Measurements from ENCODE around the gene ELFN2.

ELFN2 gene

DNA sequence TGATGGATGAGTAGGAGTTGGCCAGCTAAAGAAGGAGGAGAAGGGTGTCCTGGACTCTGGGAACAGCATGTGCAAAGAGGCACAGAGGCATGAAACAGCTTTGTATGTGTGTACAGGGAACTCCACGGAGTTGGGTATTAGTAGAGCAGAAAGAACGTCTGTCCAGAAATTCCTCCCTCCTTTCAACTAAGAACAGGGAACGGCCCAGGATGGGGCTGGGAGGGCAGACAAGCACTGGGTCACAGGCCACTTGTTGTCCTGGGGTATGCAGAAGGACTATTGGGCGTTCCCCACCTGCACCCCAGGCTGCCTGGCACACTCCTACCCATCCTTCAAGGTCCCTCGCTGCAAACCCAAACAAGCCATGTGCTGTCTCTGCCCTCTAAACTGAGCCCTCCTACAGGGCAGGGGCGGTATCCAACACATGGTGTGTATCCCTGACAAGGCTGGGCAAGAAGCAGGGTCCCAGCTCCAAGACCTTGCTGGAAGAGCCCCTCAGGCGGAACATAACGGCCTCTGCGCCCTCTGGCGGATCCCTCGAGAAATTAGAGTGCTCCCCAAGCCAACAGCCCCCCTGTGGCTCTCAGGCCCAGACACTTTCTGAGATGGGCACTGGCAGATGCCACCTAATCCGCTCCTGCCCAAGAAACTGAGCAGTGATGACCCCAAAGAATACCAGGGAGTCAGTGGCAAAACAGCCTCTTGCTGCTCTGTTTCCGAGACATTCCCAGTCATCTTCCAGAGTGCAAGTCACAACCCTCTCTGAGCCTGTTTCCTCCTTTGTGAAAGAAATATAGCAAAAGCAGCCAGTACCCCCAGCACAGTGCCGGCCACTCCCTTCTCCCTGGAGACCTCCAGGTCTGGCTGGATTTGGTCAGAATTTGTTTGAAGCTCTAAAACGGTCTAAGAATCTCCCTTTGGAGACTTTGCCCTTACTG is 1.6 kb upstream of the ELFN2 start:
- peak in 1 of 2 donors; percentile 27 for DNase-seq (ENCODE audit: extremely low read depth in 1 of 2, low read depth in 1 of 2)

DNA sequence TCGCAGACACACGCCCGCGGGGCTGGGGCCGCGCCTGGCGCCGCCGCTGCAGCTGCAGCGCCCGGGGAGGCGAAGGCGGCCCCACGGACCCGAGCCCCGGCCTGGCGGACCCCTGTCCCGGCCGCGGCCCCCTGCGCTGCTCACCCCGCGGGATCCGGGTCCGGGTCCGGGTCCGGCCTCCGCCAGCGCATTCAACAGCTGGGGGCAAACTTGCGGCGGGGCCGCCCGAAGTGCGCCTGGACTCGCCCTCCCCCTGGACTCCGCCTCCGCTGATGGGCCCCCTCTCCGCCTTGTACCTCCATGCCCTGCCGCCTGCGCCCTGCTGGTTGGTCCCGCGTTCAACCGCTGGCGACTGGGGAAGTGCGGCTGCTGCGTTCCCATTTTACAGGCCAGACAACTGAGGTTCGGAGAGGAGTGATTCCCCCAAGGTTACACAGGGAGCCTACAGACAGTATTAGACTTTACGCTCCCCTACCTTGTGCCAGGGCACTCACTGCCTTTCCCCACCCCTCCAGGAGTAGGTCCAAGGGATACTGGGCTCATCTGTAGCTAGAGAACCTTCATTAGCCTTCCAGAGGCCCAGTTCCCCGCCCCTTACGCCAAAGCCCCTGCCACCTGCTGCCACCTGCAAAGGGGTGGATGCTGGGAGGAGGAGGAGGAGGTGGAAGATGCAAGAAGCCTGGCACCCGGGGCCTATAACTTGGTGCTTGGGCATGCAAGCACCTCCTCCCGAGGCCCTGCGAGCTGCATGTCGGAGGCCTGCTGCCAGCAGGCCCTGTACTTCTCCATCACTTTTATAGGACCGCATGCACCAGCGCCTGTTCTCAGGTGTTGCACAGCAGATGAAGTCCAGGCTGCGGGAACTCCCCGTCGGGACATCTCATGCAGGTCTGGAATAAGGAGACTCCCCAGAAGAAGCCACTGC is 694 bp upstream of the ELFN2 start:
- no peak for DNase-seq (ENCODE audit: extremely low read depth in 1 of 2, low read depth in 1 of 2)

DNA sequence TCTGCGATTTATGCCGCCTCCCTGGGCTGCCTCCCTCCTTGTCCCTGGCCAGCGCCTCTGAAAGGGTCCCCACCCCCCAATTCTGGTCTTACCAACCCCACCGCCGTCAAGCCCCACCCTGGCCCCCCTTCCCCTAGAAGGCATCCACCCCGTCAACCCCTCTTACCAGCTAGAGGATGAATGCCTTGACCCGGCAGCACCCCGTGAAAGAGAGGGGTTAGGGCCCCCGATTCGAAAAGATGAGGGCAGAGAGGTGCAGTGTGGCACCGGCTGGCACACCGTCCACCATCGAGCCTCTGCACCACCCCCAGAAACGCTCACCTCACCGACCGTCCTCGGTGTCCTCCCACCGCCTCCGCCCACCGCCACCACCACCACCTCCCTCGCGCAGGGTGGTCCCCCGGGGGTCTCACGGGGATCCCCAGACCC is 559 bp downstream of the ELFN2 start:
- no peak for DNase-seq (ENCODE audit: extremely low read depth in 1 of 2, low read depth in 1 of 2)

DNA sequence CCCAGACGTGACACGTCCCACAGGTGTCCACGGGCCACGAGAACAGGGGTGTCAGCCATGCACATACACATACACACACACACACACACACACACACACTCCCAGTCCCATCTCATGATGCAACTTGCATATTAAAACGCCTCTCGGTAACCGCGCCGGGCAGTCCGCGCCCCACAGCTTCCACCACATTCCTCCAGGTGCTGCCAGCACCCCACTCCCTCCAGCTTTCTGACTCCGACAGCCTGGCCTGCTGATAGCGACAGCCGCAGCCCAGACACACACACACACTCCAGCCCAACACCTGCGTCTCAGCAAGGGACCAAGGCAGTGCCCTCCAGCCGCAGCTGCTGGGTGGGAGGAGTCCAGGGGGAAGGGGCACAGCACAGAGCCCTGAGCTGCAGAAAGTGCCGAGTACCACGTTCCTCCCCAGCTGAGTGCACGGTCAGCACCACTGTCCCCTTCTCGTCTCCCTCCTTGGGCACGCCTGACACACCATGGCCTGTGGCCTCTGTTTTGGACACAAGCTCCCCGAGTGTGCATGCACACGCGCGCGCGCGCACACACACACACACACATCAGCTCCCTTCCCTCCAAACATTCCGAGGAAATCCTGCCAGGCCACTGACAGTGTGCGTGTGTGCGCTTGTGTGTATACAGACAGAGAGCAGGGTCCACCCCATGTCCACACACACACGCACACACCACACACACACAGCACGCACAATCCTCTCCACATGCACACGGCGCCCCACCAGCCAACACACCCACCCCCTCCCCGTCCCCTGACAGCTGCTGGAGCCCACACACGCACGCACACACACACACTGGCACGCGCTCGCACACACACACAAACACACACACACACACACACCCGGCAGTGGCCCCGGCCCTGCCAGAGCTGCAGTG is 1.2 kb downstream of the ELFN2 start:
- DNase-seq (ENCODE audit: extremely low read depth in 1 of 2, low read depth in 1 of 2), result no peak

DNA sequence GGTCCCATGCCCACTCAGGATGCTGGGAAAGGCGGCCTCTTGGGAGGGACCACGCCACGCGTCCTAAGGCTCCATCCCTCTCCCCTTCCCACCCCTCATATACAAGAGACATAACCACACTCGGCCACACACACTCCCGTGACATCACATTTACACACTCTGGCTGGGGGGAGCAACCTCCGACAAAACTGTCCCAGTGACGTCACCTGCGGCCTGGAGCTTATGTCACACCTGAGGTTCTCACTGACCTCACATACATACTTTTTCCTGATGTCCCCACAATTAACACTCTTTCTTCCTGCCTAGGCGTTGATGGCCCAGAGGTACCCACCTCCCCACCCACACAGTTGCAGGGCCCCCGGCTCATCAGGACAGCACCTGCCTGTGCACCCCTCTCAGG is 1.9 kb downstream of the ELFN2 start:
- no peak for DNase-seq (ENCODE audit: extremely low read depth in 1 of 2, low read depth in 1 of 2)

DNA sequence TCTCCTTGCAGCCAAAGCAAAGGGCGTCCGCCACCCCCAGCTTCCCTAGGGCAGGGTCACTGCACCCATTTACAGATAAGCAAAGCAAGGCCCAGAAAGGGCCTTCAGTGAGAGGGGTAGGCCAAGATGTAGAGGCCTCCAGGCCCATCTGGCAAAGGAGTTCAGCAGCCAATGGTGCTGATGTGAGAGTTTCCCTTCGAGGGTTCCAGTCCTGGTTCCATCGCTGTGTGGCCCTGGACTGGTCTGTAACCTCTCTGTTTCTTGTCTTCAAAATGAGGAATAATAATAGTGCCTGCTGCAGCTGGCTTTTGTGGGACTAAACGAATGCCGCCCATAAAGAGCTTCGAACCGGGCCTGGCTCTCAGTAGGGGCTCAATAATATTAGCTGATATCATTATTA is 4.0 kb downstream of the ELFN2 start:
- no peak for DNase-seq (ENCODE audit: extremely low read depth in 1 of 2, low read depth in 1 of 2)

DNA sequence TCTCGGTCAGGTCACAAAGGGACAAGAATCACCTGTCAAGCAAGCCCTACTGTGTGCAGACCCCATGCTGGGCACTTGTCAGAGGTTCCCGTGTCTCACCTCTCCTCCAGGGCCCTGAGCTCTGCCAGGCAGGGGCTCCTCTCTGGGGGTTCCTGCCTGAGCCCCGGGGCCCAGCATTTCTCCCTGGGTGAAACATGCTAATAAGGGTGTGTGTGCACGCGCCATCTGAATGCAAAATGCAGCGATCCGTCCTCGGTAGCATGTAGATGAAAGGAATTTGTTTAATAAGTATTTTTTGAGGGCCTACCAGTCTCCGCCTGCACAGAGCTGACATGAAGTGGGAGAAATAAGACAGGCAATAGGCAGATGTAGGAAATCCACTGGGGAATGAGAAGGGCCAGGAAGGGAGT is 5.8 kb downstream of the ELFN2 start:
- DNase-seq (ENCODE audit: extremely low read depth in 1 of 2, low read depth in 1 of 2), result no peak

DNA sequence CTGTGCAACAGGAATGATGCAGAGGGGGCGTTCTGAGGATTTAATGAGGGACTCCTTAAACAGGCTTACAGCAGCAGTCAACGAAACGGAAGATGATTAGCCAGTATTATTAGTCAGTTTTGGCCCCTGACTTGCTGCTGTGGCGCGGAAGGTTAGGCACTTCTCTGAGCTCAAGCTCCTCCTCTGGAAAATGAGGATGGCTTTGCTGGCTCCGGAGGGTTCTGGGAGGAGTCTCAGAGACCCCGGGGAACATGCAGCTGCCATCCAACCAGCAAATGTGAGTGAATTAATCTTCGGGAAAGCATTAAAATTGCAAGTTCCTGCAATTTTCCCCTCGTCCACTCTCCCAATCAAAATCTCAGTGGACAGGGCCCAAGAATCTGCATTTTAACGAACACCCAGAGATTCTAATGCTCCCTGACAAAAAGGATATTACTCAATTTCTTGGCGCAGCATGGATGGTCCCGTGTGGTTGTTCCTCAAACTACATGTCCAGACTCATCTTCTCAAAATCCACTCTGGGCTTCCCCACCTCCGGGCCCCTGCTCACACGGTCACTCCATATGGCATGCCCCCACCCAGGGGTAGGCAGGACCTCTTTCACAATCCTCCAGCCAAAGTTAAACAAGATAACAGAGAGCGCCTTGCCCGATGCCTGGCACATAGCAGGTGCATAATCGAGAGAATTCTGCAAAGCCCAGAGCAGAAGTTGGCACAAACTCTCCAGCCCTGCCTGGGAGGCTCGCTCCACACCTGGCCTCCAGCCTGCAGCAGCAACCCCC is 6.4 kb downstream of the ELFN2 start:
- no peak for DNase-seq (ENCODE audit: extremely low read depth in 1 of 2, low read depth in 1 of 2)

DNA sequence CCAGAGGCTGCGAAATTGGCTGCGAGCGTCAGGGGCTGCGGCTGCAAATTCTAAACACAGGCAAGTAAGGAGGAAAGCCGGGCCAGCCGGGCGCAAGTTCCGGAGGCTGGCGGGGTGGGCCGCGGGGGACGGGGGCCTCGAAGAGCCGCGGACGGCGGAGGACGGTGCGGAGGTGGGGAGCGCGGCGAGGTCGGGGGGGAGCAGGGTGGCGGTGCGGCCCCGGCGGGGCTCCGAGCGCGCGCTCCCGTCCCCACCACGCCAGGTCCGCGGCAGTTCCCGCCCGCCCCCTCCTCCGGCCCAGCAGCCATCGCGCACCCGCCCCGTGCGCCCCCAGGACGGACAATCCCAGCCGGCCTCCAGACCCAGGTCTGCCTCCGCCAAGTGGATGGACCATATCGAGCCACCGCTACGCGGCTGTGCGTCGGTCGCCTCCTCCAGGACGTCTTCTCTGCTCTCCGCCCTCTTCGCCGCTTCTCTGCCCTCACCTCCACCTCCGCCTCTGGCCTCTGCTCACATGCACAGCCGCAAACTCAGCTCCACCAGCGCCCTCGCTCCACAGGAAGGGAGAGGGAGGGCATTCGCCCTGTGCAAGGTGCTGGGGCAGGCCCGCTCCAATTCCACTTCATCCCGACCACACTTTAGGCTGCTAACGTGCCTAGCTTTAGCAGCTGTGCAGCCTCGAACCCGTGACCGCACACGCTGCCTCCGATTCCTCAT is 7.2 kb downstream of the ELFN2 start:
- no peak for DNase-seq (ENCODE audit: extremely low read depth in 1 of 2, low read depth in 1 of 2)

DNA sequence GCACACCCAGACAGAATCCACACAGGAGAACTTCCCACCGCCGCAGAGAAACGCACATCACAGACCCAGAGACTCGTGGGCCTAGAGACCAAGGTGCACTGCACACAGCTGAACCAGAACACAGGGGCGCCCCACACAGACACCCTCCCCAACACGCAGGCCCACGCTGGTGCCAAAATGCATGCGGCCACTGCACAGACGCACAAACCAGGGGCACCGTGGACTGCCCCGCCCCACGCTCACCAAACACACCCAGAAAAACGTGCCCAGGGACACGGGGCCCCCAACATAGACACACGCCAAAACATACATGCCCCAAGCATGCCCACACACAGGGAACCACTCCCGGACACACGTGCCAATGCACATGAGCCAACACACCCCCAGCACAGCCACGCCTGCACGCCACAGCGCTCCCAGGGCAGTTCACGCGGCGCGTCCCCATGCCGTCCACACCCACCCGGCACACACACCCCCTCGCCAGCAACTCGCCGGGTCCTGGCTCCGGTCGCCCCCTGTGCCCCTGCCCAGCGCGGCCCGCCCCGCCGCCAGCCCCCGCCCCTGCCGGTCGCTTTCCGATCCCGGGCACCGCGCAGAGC is 7.8 kb downstream of the ELFN2 start:
- DNase-seq (ENCODE audit: extremely low read depth in 1 of 2, low read depth in 1 of 2), result no peak

DNA sequence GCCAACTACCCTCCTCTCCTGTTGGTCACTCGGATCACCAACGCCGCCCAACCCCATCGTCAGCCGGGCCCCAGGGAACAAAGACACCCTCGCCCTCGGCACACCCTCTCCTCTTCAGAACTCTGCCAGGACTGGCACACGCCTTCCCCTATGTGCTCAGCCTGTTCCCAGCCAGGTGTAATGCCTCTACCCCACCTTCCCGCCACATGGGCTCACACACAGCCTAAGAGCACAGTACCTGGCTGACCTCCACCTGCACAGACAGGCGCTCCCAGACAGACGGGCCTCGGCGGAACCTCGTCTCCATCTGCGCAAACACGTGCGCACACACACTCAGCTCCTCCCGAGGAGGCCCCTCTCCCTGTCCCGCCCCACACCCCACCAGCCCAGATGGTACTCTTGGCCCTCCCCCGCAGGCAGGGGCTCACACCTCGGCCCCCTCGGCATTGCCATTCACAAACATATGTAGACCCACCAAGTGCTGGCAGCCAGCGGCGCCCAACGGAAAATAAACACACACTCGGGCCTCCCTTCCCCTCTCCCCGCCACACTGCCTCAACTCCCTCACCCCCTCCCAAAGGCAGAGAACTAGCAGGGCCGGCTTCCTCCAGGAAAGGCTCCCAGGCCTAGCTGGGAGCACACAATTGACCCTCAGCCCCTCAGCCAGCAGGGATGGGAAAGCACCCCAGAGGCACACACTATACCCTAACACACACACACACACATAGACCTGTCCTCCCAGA is 8.5 kb downstream of the ELFN2 start:
- no peak for DNase-seq (ENCODE audit: extremely low read depth in 1 of 2, low read depth in 1 of 2)

DNA sequence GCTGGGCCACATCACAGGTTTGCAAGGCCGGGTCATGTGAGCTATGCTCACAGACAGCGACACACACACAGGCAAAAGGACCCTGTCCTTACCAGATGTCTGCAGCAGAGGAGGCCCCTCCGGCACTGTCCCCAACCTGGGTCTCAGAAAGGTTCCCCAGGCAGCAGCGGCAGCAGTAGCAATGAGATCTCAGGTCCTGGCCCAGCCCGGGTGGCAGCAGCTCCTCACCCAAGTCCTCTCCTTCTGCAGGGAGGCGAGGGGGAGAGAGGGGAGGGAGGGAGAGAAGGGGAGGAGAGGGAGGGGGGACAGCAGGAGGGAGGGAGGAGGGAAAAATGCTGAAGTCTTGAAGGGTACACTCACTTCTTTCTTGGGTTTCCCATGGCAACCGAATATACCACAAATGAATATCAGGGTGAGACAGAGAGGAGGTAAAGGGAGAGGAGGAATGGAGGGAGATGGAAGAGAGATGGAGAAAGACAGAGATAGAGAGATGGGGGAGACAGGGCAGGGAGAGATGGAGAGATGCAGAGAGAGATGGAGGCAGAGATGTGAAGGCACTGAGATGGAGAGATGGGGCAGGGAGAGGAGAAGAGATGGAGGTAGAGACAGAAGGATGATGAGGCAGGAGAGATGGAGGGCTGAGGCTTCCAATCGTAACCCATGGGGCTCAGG is 9.5 kb downstream of the ELFN2 start:
- no peak for DNase-seq (ENCODE audit: extremely low read depth in 1 of 2, low read depth in 1 of 2)

DNA sequence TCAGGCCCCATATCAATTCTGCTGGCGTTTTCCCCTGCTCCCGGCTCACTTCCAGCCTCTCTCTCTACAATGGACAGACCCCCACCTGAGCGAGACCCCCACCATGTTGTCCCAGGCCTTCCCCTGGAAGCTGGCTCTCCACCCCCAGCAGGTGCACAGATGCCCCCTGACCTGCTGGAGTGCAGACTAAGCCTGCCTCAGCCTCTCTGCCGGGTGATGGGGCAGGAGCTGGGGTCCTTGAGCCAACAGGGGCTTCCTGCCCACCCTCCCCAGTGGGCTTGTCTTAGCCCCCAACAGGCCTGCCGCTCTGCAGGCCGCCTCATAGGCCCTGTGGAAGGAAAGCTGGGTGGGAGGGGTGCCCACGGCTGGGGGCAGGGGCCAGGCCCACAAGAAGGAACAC is 10.0 kb downstream of the ELFN2 start:
- no peak for DNase-seq (ENCODE audit: extremely low read depth in 1 of 2, low read depth in 1 of 2)

DNA sequence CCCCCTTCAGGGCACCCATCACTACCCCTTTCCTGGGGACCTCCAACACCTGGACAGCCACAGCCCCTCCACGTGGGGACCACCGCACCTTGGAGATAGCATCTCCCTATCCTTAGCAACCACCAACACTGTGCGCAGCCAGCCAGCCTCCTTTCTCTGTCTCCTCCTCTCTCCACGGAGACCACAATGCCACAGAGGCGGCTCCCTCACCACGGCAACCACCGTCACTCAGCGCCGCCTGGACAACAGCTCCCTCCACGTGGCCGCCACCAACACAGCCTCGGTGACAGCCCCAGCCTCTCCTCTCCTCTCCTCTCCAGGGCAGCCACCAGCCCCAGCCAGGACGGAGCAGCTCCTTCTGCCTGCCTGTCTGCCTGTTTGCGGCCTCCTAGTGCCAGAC is 10.5 kb downstream of the ELFN2 start:
- peak in 1 of 2 donors; percentile 35 for DNase-seq (ENCODE audit: extremely low read depth in 1 of 2, low read depth in 1 of 2)

DNA sequence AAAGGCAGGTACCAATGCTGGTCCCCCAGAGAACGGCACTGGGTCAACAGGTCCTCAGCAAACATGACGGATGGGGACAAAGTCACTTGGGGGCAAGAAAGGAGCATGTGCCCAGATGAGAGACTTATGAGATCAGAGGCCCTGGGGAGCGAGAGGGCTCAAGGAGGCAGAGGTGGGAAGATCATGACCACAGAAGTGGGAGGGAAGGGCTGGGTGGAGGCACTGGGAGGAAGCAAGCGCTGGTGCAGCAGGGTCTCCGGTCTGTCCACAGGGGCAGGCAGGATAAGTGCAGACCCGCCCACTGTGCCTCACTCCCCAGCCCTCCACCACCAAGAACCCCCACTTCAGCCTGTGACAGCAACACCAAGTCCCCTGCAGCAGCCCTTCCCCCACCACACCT is 10.9 kb downstream of the ELFN2 start:
- DNase-seq (ENCODE audit: extremely low read depth in 1 of 2, low read depth in 1 of 2), result no peak

DNA sequence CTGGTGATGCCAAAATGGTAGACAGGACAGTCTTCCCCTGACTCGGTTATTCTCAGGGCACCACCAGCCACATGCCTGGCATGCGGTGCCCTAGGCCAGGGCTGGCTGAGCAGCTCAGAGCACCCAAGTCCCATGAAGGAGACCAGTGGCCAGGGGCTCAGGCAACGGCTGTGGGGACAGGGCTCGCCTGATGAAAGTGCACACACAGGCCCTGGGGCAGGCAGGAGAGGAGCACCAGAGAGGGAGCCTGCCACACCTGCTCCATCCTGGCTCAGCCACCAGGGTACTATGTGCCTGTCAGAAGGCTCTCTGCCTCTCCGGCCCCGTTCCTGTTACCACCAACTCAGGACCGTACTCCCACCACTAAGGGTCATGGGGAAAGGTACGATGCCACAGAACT is 12.1 kb downstream of the ELFN2 start:
- no peak for DNase-seq (ENCODE audit: extremely low read depth in 1 of 2, low read depth in 1 of 2)

DNA sequence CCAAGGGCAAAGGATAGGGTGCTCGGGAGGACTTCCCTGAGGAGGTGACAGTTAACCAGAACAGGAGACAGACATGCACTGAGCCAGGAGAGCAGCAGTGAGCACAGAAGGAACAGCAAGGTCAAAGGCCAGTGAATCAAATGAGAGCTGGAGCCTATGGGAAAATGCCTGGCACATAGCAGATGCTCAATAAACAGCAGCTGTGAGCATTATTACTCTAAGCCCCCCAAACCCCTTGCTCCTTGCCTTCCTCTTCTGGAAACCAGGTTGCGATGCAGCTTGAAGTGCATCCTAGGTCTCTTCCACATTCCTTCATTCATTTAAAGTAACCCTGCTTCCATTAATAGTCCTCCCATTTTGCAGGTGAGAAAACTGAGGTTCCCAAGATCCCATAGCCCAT is 13.0 kb downstream of the ELFN2 start:
- no peak for DNase-seq (ENCODE audit: extremely low read depth in 1 of 2, low read depth in 1 of 2)

DNA sequence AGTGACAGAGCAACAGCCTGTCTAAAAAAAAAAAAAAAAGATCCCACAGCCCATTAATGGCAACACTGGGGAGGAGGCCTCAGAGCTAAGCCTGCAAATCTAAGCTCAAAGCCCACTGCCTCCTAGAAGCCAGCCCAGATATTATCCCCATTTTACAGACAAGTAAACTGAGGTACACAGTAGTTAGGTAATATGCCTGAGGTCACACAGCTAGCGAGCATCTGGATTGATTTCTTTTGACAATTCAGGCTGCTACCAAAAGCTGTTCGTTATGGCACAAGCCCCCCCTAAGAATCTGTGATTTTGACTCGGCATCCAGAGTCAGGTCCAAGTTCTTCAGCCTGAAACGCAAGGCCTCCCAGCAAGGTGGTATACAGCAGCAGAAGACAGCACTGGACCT is 13.7 kb downstream of the ELFN2 start:
- no peak for DNase-seq (ENCODE audit: extremely low read depth in 1 of 2, low read depth in 1 of 2)
